HG02571 (cell line): ENCODE data around the gene SLC25A13.
"Not testable (repeated sequence)": the region's sequence is repeated elsewhere in the genome, so short reads cannot be mapped to it uniquely, and the experiment has no call there.

Experiments
- ATAC-seq: cut with Tn5 transposase; IDR thresholded peaks from one replicate; pipeline ENCODE4 v1.9.1; 2021; ENCODE audit warnings: mild to moderate bottlenecking, moderate library complexity; ENCODE audit not compliant: unreplicated experiment

Gene SLC25A13

GRCh38 chr7:96300502-96300901 lies 21.4 kb downstream of the SLC25A13 start:
- ATAC-seq = no peak

DNA sequence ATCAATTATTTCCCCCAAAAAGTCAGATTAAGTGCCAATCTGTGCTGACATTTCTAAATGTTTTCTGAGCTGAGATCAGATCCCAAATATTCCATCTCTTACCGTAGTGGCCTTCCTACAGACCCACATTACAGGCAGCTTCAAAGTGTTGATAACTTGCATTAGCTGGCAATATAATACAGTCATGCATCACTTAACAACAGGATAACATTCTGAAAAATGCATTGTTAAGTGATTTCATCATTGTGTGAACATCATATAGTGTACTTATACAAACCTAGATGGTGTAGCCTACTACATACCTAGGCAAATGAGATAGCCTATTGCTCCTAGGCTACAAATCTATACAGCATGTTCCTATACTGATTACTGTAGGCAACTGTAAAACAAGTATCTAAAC lies 22.4 kb downstream of the SLC25A13 start:
- ATAC-seq = no peak

- ATAC-seq = no peak
Observed at GRCh38 chr7:96297876-96298275, 24.0 kb downstream of the SLC25A13 start.

- ATAC-seq = not testable (repeated sequence)
Observed at GRCh38 chr7:96297446-96297845, 24.5 kb downstream of the SLC25A13 start.

- not testable (repeated sequence) for ATAC-seq
Observed at GRCh38 chr7:96293911-96294310, 28.0 kb downstream of the SLC25A13 start.

DNA sequence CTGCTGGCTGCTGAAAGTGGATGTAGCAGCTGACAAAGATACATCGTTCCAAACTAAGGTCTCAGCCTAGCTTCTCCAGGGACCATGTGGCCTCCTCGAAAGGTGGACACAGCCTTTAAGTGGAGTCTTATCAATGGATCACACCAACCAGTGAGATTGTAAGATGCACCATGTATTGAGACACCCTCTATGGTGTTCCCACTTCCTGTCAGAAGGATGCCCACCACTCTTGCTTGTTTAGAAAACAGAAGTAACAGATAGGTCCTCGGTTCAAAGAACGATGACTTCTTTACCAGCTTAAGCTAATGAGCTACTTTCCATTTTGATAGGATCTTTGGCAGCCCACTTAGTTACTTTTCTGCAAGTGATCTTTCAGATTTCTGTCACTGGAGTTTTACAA lies 34.3 kb downstream of the SLC25A13 start:
- ATAC-seq = no peak

GRCh38 chr7:96287132-96287531 lies 34.8 kb downstream of the SLC25A13 start:
- peak; percentile 48 for ATAC-seq

- ATAC-seq = peak; percentile 52
Observed at GRCh38 chr7:96285579-96285978, 36.3 kb downstream of the SLC25A13 start.

DNA sequence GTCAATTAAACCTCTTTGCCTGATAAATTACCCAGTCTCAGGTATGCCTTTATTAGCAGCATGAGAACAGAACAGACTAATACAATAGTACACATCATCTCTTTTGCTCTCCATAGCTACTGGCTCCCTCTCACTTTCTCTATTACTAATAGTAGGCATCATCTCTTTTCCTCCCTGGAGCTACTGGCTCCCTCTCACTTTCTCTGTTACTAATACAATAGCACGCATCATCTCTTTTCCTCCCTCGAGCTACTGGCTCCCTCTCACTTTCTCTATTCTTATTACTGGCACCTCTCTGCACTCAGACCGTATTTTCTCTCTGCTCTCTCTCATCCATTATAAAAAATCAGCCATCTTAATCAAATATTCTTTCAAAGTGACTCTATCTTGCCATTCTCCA lies 37.1 kb downstream of the SLC25A13 start:
- ATAC-seq = no peak

GRCh38 chr7:96284240-96284639 lies 37.7 kb downstream of the SLC25A13 start:
- ATAC-seq = no peak

DNA sequence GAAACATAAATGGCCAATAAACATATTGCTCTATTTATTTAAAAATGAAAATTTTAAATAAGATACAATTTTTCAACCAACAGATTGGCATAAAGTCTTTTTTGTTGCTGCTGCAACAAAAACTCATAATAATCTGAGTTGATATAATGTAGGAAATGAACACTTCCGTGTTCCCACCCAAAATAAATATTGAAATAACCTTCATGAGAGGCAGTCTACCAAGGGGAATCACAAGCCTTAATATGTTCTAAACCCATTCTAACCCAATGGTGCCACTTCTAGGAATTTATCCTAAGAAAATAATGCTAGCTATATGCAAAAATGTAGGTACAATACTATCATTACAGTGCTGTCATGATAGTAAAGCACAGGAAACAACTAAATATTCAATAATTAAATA lies 39.1 kb downstream of the SLC25A13 start:
- ATAC-seq = no peak

DNA sequence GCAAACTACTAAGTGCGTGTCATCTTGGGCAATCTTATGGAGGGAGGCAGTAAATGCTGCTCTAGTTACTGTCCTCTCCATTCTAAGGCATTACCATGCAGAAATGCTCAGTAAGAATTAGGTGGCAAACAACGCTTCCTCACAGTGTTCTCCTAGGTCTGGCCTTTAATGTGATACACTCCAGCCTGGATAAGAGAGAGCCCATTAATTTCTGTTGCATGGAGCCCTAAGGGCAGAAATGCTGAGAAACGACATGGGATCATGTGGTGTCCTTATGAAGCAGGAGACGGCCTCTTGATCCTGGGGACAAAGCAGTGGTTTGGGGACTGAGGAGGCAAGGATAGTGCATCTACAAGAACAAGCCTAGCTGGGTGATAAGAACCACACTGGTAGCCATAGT lies 44.0 kb downstream of the SLC25A13 start:
- ATAC-seq = no peak

- no peak for ATAC-seq
Observed at GRCh38 chr7:96276019-96276418, 45.9 kb downstream of the SLC25A13 start.

DNA sequence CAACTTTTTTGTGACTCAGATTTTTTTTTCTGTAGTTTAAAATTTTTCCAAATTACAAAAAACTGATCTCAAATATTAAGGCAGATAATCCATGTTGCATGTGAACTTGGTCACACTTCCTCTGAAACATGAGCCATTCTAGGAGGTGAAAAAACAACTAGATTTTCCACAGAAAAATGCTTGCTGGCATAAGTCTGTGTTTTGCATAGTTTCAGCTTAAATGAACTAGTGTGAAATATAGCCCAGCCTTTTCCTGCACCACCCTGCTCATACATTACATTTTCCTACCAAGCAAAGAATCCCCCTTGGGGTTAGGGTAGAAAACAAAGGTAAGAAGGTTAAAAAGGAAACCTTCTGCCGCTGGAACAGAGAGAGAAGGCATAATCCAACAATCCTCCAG lies 48.2 kb downstream of the SLC25A13 start:
- no peak for ATAC-seq

- no peak for ATAC-seq
Observed at GRCh38 chr7:96269246-96269994, 52.5 kb downstream of the SLC25A13 start.

GRCh38 chr7:96266580-96266979 lies 55.3 kb downstream of the SLC25A13 start:
- no peak for ATAC-seq

- no peak for ATAC-seq
Observed at GRCh38 chr7:96266015-96266414, 55.9 kb downstream of the SLC25A13 start.

DNA sequence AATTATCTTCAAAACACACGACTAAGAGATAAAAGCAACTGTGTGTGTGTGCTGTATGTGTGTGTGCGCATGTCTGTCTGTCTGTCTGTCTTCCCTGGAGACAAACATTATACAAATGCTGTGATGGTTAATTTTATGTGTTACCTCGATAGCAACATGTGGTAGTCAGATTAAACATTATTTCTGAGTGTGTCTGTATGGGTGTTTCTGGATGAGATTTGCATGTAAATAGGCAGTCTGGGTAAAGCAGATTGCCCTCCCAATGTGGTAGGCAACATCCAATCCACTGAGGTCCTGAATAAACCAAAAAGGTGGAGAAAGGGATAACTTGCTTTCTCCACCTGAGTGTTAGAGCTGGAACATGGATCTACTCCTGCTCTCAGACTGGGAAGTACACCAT lies 67.9 kb downstream of the SLC25A13 start:
- no peak for ATAC-seq

DNA sequence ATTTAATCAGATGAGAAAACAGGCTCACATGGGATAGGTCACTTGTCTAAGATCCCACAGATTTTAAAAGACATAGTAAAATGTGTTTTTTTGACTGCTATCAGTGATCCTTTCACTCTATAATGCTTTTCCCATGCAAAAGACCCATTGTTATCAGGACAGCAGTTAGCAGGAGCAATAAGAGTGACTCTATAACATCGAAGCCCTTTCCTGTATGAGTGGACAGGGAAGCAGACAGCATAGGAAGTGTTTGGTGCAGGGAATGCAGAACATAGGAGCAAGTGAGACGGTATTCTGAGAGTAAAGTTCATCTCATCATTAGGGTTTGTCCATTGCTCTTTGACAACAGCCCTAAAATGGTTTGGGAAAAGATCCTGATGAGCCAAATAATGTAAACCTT lies 68.5 kb downstream of the SLC25A13 start:
- ATAC-seq = no peak

- ATAC-seq = no peak
Observed at GRCh38 chr7:96250776-96251361, 71.0 kb downstream of the SLC25A13 start.

GRCh38 chr7:96248405-96248804 lies 73.5 kb downstream of the SLC25A13 start:
- ATAC-seq = no peak

DNA sequence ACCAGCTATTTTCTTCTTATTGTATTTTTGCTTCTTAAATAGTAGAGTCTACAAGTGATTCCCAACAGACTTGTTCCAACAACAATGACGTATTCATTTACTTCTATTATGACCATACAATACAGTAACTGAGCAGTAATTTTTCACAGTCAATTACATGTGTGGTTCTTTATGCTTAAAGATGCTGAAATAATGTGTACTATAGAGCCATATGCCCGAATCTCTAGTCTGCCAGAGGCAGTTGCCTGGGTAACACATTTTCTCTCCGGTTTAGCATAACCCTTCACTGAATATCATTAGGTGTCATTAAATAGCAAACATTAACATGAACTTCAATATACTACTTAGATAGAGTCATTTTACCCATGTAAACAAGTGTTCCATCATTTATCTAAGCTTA lies 75.0 kb downstream of the SLC25A13 start:
- no peak for ATAC-seq

DNA sequence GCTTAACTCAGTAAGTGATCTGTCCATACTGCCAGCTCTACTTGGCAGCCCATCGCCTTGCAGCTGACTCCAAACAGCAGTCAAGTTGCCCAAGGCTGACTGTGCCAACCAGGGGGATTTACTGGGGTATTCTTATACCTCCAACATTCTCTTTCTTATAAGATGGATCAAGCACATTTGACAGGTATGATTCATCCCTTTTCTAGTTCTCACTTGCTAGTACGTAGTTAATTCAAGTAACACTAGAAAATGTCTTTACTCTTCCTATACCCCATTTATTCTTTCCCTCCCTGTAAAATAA lies 77.0 kb downstream of the SLC25A13 start:
- ATAC-seq = no peak
